ENCODE measurements around the gene SERPINB1.

DNA sequence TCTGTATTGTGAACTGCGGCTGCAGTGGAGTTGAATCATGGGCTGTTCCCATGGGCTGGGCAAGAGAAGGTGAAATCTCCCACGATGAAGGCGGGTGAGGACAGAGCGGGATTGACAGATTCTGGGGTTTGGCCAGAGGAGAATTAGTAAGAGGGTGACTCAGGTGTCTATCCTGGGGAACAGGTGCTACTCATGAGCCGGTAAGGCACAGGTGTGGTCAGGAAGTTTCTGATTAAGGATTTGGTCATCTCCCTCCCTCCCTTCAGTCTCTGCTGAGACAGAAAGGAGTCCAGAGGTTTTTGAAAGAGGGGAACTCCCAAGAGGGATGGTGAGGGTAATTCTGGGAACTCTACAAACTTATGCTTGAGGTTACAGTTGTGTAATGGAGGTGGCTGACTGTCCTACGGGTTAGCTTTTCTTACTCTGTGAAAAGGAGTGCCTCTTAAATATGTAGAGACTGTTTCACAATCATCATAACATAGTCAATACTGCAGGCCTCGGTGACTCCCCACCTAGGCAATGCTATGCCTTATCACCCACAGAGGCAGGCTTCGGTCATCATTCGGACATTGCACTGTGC is 31.5 kb downstream of the SERPINB1 start:
- TF ChIP-seq NFIC (IDR thresholded peaks at IDR 0.05; ENCODE audit: borderline replicate concordance) (no peak), POLR2AphosphoS5 (IDR thresholded peaks at IDR 0.05; ENCODE audit: low read depth, low read length) (no peak), FOXM1 (IDR thresholded peaks at IDR 0.05; ENCODE audit: low read depth) (no peak), TEAD4 (IDR thresholded peaks at IDR 0.05; ENCODE audit: borderline replicate concordance, insufficient read depth) (no peak), NRF1 (IDR thresholded peaks at IDR 0.05; ENCODE audit: low read depth, low read length) (no peak), YY1 (IDR thresholded peaks at IDR 0.05; ENCODE audit: low read depth) (no peak), EP300 (IDR thresholded peaks at IDR 0.05; ENCODE audit: borderline replicate concordance in 1 of 2, low read depth in 1 of 2, low read length in 1 of 2) (no peak), RFX5 (IDR thresholded peaks at IDR 0.05; ENCODE audit: low read length) (no peak), TAF1 (IDR thresholded peaks at IDR 0.05; ENCODE audit: borderline replicate concordance, low read depth, low read length) (no peak), FOSL2 (IDR thresholded peaks at IDR 0.05; ENCODE audit: borderline replicate concordance, low read depth) (no peak)
- TF ChIP-seq, protein P1, sequence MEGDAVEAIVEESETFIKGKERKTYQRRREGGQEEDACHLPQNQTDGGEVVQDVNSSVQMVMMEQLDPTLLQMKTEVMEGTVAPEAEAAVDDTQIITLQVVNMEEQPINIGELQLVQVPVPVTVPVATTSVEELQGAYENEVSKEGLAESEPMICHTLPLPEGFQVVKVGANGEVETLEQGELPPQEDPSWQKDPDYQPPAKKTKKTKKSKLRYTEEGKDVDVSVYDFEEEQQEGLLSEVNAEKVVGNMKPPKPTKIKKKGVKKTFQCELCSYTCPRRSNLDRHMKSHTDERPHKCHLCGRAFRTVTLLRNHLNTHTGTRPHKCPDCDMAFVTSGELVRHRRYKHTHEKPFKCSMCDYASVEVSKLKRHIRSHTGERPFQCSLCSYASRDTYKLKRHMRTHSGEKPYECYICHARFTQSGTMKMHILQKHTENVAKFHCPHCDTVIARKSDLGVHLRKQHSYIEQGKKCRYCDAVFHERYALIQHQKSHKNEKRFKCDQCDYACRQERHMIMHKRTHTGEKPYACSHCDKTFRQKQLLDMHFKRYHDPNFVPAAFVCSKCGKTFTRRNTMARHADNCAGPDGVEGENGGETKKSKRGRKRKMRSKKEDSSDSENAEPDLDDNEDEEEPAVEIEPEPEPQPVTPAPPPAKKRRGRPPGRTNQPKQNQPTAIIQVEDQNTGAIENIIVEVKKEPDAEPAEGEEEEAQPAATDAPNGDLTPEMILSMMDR (IDR thresholded peaks at IDR 0.05), result no peak
- TF ChIP-seq, protein P2, sequence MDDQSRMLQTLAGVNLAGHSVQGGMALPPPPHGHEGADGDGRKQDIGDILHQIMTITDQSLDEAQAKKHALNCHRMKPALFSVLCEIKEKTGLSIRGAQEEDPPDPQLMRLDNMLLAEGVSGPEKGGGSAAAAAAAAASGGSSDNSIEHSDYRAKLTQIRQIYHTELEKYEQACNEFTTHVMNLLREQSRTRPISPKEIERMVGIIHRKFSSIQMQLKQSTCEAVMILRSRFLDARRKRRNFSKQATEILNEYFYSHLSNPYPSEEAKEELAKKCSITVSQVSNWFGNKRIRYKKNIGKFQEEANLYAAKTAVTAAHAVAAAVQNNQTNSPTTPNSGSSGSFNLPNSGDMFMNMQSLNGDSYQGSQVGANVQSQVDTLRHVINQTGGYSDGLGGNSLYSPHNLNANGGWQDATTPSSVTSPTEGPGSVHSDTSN (IDR thresholded peaks at IDR 0.05), result no peak
- TF ChIP-seq, protein P3, sequence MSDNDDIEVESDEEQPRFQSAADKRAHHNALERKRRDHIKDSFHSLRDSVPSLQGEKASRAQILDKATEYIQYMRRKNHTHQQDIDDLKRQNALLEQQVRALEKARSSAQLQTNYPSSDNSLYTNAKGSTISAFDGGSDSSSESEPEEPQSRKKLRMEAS (IDR thresholded peaks at IDR 0.05; ENCODE audit: low read depth), result no peak
- TF ChIP-seq, protein P4, sequence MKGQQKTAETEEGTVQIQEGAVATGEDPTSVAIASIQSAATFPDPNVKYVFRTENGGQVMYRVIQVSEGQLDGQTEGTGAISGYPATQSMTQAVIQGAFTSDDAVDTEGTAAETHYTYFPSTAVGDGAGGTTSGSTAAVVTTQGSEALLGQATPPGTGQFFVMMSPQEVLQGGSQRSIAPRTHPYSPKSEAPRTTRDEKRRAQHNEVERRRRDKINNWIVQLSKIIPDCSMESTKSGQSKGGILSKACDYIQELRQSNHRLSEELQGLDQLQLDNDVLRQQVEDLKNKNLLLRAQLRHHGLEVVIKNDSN (IDR thresholded peaks at IDR 0.05; ENCODE audit: borderline replicate concordance, low read depth), result no peak
